Liver (tissue), 9 donors: Measurements from ENCODE around the gene CRADD. TPM values are rescaled to one million over a fixed set of nuclear protein-coding genes. Genes with fewer than 3 reads are reported as not detected.

Source experiments
- DNase-seq: peaks from one replicate; pipeline ENCODE4 v3.0.0-alpha.2; 2017; ENCODE audit warnings: low spot score
- H3K27ac ChIP-seq, 2 donors: one replicate each; pipeline ENCODE4 v1.7.0; 2013; ENCODE audit warnings: inconsistent platforms in 2 of 2, low read length in 2 of 2, control low read depth in 1 of 2, low read depth in 1 of 2, mild to moderate bottlenecking in 1 of 2
- H3K27me3 ChIP-seq, 4 donors: one replicate each; pipeline versions ENCODE4 v1.6.1 to v1.7.0; 2013; ENCODE audit warnings: low read length in 3 of 4, inconsistent platforms in 1 of 4, mild to moderate bottlenecking in 1 of 4, moderate library complexity in 1 of 4; ENCODE audit not compliant: control insufficient read depth in 4 of 4, insufficient read depth in 4 of 4
- H3K36me3 ChIP-seq, 4 donors: one replicate each; pipeline versions ENCODE4 v1.6.1 to v1.7.0; 2013; ENCODE audit warnings: low read length in 3 of 4, mild to moderate bottlenecking in 3 of 4, low read depth in 1 of 4, moderate library complexity in 1 of 4; ENCODE audit not compliant: control insufficient read depth in 4 of 4, insufficient read depth in 3 of 4
- H3K4me1 ChIP-seq, 4 donors: one replicate each; pipeline versions ENCODE4 v1.6.1 to v1.7.0; 2013; ENCODE audit warnings: low read length in 3 of 4, mild to moderate bottlenecking in 3 of 4, moderate library complexity in 1 of 4; ENCODE audit not compliant: control insufficient read depth in 4 of 4, insufficient read depth in 4 of 4
- H3K4me3 ChIP-seq, 3 donors: one replicate each; pipeline versions ENCODE4 v1.6.1 to v1.7.0; 2013; ENCODE audit warnings: low read length in 3 of 3, control low read depth in 1 of 3, low read depth in 1 of 3, mild to moderate bottlenecking in 1 of 3
- H3K9ac ChIP-seq, 2 donors: one replicate each; pipeline ENCODE4 v1.7.0; 2013; ENCODE audit warnings: low read length in 2 of 2, mild to moderate bottlenecking in 2 of 2, moderate library complexity in 2 of 2, control low read depth in 1 of 2, low read depth in 1 of 2
- H3K9me3 ChIP-seq, 4 donors: one replicate each; pipeline versions ENCODE4 v1.6.1 to v1.7.0; 2013; ENCODE audit warnings: low read length in 3 of 4; ENCODE audit not compliant: control insufficient read depth in 4 of 4
- ATF3 ChIP-seq: IDR thresholded peaks from 2 replicates; pipeline ENCODE4 v1.6.1; 2016; ENCODE audit warnings: antibody characterized with exemption
- EGR1 ChIP-seq, 2 donors: IDR thresholded peaks; 2 replicates each; pipeline ENCODE4 v1.6.1; 2016 to 2018; ENCODE audit warnings: antibody characterized with exemption in 2 of 2, low read depth in 2 of 2
- FOXA1 ChIP-seq: IDR thresholded peaks from 2 replicates; pipeline ENCODE4 v1.6.1; 2016; ENCODE audit warnings: antibody characterized with exemption
- FOXA2 ChIP-seq: IDR thresholded peaks from 2 replicates; pipeline ENCODE4 v1.6.1; 2016; ENCODE audit warnings: antibody characterized with exemption
- GABPA ChIP-seq, 2 donors: IDR thresholded peaks in 1 of 2; conservative IDR thresholded peaks in 1 of 2; 2 replicates each; pipeline ENCODE4 v1.6.1; 2016; ENCODE audit warnings: antibody characterized with exemption in 2 of 2, mild to moderate bottlenecking in 1 of 2, moderate library complexity in 1 of 2
- HNF4A ChIP-seq, 2 donors: conservative IDR thresholded peaks; 2 replicates each; pipeline ENCODE4 v1.6.1; 2016; ENCODE audit warnings: antibody characterized with exemption in 2 of 2, mild to moderate bottlenecking in 2 of 2
- HNF4G ChIP-seq: IDR thresholded peaks from 2 replicates; pipeline ENCODE4 v1.6.1; 2016; ENCODE audit warnings: antibody characterized with exemption
- JUND ChIP-seq, 2 donors: IDR thresholded peaks; 2 replicates each; pipeline ENCODE4 v1.6.1; 2016; ENCODE audit warnings: antibody characterized with exemption in 2 of 2
- MAX ChIP-seq: IDR thresholded peaks from 2 replicates; pipeline ENCODE4 v1.6.1; 2016; ENCODE audit warnings: antibody characterized with exemption
- NR2F2 ChIP-seq: IDR thresholded peaks from 2 replicates; pipeline ENCODE4 v1.6.1; 2016; ENCODE audit warnings: antibody characterized with exemption
- RAD21 ChIP-seq, 2 donors: IDR thresholded peaks; 2 replicates each; pipeline ENCODE4 v1.6.1; 2016; ENCODE audit warnings: antibody characterized with exemption in 2 of 2, mild to moderate bottlenecking in 2 of 2
- RXRA ChIP-seq, 2 donors: IDR thresholded peaks; 2 replicates each; pipeline ENCODE4 v1.6.1; 2017 to 2018; ENCODE audit warnings: antibody characterized with exemption in 2 of 2, mild to moderate bottlenecking in 1 of 2
- SP1 ChIP-seq: IDR thresholded peaks from 2 replicates; pipeline ENCODE4 v1.6.1; 2018; ENCODE audit warnings: antibody characterized with exemption, mild to moderate bottlenecking
- TAF1 ChIP-seq: conservative IDR thresholded peaks from 2 replicates; pipeline ENCODE4 v1.6.1; 2016; ENCODE audit warnings: antibody characterized with exemption, mild to moderate bottlenecking
- YY1 ChIP-seq: IDR thresholded peaks from 2 replicates; pipeline ENCODE4 v1.6.1; 2016; ENCODE audit warnings: antibody characterized with exemption, mild to moderate bottlenecking
- WGBS: extraction: QIAGEN DNeasy Blood & Tissue Kit; methylation state at CpG from one replicate; pipeline ENCODE4 v1.1.7; 2013; 5-methylcytosine and 5-hydroxymethylcytosine counted together
- polyA plus RNA-seq, 2 donors: library from polyadenylated mRNA; stranded (reverse) in 1 of 2; unstranded in 1 of 2; fragments of 200-250 nt in 1 of 2; fragments of >200 nt in 1 of 2; fragmentation: Nextera tagmentation in 1 of 2; extraction: Ambion mirVana in 1 of 2; gene quantifications; one replicate each; pipeline versions ENCODE4 v1.2.1 to v1.2.3, GENCODE V29; 2013 to 2015
- total RNA-seq, 2 donors: library from RNA; depleted of rRNA; stranded (reverse); fragments of >200 nt; gene quantifications; one replicate each; pipeline ENCODE4 v1.2.3, GENCODE V29; 2014
- TF ChIP-seq, protein P1 (sequence below): IDR thresholded peaks from 2 replicates; pipeline ENCODE4 v1.6.1; 2016; ENCODE audit warnings: antibody characterized with exemption
- TF ChIP-seq, protein P2 (sequence below): fragments of 150-350 bp; IDR thresholded peaks from 2 replicates; pipeline ENCODE4 v1.5.1; 2017; ENCODE audit warnings: improper control_type of control experiment, low read depth, low read length; ENCODE audit not compliant: missing input control
- TF ChIP-seq, protein P3 (sequence below): IDR thresholded peaks from 2 replicates; pipeline ENCODE4 v1.6.1; 2016; ENCODE audit warnings: antibody characterized with exemption, mild to moderate bottlenecking
- donor health status: healthy.
- donor health status: healthy.
- donor health status: healthy.
- donor health status: healthy.
- donor health status: healthy.

CRADD gene
- total and polyA plus RNA-seq, 4 donors = 19.4 to 48.9 (median 29.6) TPM

DNA sequence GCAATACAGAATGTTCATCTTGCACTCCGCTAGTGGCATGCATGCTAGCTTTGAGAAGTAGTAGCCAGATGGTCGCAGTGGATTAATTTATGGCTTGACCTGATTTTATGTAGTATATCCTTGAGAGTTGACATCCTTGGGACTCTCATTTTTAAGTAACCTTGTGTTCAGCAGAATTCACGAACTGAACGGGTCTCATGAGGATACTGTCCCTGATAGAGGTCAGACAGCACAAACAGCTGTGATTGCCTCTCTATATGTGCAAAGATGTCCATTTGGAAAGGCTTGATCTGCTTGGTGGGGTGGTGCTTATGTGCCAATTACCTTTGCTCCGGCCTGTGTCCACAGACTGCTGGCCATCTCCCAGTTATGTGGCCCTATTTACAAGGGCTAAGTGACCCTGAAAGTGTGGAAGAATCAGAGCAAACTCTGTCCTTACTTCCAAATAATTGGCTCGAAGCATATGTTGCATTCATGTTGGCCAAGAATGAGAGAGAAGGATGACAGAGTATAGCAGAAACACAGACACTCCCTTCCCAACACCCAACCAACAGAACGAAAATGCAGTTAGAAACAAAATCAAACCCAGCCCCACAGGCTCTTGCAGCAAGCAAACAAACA lies 167.1 kb downstream of the CRADD start:
- Histone ChIP-seq H3K4me1 (peaks cover 1 to 22% (median 10%) of the 10 kb centered on the region in 4 donors), H3K9me3 (no peaks in the 10 kb centered on the region), H3K27ac (peak overlapping the region in 1 of 2 donors; percentile 16), H3K9ac (no peak overlapping the region), H3K36me3 (no peaks in the 10 kb centered on the region), H3K27me3 (no peaks in the 10 kb centered on the region), H3K4me3 (no peak overlapping the region)
- no peak for DNase-seq
- TF ChIP-seq HNF4G (no peak), RAD21 (IDR thresholded peaks at IDR 0.05) (peak; percentile 52 to 67), YY1 (peak; percentile 72), MAX (peak; percentile 58), GABPA (IDR thresholded peaks at IDR 0.05 in 1 of 2, conservative IDR thresholded peaks at IDR 0.05 in 1 of 2) (peak in 1 of 2 donors; percentile 17), EGR1 (IDR thresholded peaks at IDR 0.05; ENCODE audit: low read depth in 2 of 2) (peak in 1 of 2 donors; percentile 48), JUND (IDR thresholded peaks at IDR 0.05) (peak in 1 of 2 donors; percentile 61), TAF1 (no peak), RXRA (IDR thresholded peaks at IDR 0.05) (peak; percentile 91 to 95), HNF4A (conservative IDR thresholded peaks at IDR 0.05) (peak; percentile 83 to 86), FOXA2 (peak; percentile 93), SP1 (peak; percentile 90), NR2F2 (no peak), FOXA1 (peak; percentile 90), ATF3 (no peak)
- TF ChIP-seq, protein P1, sequence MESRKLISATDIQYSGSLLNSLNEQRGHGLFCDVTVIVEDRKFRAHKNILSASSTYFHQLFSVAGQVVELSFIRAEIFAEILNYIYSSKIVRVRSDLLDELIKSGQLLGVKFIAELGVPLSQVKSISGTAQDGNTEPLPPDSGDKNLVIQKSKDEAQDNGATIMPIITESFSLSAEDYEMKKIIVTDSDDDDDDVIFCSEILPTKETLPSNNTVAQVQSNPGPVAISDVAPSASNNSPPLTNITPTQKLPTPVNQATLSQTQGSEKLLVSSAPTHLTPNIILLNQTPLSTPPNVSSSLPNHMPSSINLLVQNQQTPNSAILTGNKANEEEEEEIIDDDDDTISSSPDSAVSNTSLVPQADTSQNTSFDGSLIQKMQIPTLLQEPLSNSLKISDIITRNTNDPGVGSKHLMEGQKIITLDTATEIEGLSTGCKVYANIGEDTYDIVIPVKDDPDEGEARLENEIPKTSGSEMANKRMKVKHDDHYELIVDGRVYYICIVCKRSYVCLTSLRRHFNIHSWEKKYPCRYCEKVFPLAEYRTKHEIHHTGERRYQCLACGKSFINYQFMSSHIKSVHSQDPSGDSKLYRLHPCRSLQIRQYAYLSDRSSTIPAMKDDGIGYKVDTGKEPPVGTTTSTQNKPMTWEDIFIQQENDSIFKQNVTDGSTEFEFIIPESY = peak; percentile 32
- TF ChIP-seq, protein P2, sequence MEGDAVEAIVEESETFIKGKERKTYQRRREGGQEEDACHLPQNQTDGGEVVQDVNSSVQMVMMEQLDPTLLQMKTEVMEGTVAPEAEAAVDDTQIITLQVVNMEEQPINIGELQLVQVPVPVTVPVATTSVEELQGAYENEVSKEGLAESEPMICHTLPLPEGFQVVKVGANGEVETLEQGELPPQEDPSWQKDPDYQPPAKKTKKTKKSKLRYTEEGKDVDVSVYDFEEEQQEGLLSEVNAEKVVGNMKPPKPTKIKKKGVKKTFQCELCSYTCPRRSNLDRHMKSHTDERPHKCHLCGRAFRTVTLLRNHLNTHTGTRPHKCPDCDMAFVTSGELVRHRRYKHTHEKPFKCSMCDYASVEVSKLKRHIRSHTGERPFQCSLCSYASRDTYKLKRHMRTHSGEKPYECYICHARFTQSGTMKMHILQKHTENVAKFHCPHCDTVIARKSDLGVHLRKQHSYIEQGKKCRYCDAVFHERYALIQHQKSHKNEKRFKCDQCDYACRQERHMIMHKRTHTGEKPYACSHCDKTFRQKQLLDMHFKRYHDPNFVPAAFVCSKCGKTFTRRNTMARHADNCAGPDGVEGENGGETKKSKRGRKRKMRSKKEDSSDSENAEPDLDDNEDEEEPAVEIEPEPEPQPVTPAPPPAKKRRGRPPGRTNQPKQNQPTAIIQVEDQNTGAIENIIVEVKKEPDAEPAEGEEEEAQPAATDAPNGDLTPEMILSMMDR = no peak
- TF ChIP-seq, protein P3, sequence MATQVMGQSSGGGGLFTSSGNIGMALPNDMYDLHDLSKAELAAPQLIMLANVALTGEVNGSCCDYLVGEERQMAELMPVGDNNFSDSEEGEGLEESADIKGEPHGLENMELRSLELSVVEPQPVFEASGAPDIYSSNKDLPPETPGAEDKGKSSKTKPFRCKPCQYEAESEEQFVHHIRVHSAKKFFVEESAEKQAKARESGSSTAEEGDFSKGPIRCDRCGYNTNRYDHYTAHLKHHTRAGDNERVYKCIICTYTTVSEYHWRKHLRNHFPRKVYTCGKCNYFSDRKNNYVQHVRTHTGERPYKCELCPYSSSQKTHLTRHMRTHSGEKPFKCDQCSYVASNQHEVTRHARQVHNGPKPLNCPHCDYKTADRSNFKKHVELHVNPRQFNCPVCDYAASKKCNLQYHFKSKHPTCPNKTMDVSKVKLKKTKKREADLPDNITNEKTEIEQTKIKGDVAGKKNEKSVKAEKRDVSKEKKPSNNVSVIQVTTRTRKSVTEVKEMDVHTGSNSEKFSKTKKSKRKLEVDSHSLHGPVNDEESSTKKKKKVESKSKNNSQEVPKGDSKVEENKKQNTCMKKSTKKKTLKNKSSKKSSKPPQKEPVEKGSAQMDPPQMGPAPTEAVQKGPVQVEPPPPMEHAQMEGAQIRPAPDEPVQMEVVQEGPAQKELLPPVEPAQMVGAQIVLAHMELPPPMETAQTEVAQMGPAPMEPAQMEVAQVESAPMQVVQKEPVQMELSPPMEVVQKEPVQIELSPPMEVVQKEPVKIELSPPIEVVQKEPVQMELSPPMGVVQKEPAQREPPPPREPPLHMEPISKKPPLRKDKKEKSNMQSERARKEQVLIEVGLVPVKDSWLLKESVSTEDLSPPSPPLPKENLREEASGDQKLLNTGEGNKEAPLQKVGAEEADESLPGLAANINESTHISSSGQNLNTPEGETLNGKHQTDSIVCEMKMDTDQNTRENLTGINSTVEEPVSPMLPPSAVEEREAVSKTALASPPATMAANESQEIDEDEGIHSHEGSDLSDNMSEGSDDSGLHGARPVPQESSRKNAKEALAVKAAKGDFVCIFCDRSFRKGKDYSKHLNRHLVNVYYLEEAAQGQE = peak; percentile 28
- 46% methylated on average over 7 of the region's 7 CpGs for WGBS
